K562 (cell line): ENCODE results near the gene ZNF778.

Source experiments
- FOS ChIP-seq: IDR thresholded peaks from 3 replicates; pipeline ENCODE4 v1.6.1; 2011; ENCODE audit not compliant: insufficient read length; ENCODE audit errors: extremely low read depth
- FOXA3 ChIP-seq, 2 experiments: fragments of 450-650 bp in 1 of 2; sonication (generic) in 1 of 2; formaldehyde crosslinking; IDR thresholded peaks in 1 of 2; conservative IDR thresholded peaks in 1 of 2; 2 replicates each; pipeline versions ENCODE4 v1.4.0 to v1.8.0; 2020 to 2022; ENCODE audit warnings: mild to moderate bottlenecking in 2 of 2, missing genetic modification reagents in 1 of 2
- MAZ ChIP-seq, 2 experiments: fragments of 450-650 bp in 1 of 2; sonication (generic) in 1 of 2; formaldehyde crosslinking; IDR thresholded peaks in 1 of 2; conservative IDR thresholded peaks in 1 of 2; 2 replicates each; pipeline versions ENCODE4 v1.4.0 to v1.5.0; 2020; ENCODE audit warnings: mild to moderate bottlenecking in 1 of 2, missing genetic modification reagents in 1 of 2
- SIN3A ChIP-seq, 2 experiments: fragments of 150-350 bp in 1 of 2; IDR thresholded peaks; 2 replicates each; pipeline ENCODE4 v1.6.1; 2011 to 2016; ENCODE audit warnings: borderline replicate concordance in 2 of 2, low read depth in 2 of 2, low read length in 2 of 2, mild to moderate bottlenecking in 2 of 2, moderate library complexity in 2 of 2; ENCODE audit not compliant: control insufficient read depth in 1 of 2
- ZNF274 ChIP-seq: IDR thresholded peaks from 2 replicates; pipeline ENCODE4 v1.6.1; 2011; ENCODE audit warnings: low read depth, mild to moderate bottlenecking, low read length, moderate library complexity, borderline replicate concordance
- ZNF75A ChIP-seq: fragments of 450-650 bp; formaldehyde crosslinking; IDR thresholded peaks from 2 replicates; pipeline ENCODE4 v1.4.0; 2020; ENCODE audit warnings: mild to moderate bottlenecking
- TF ChIP-seq, protein P1 (sequence below), 3 experiments: IDR thresholded peaks in 2 of 3; conservative IDR thresholded peaks in 1 of 3; 2 replicates each; pipeline ENCODE4 v1.5.1; 2011 to 2012; ENCODE audit warnings: low read length in 3 of 3, mild to moderate bottlenecking in 3 of 3, control low read depth in 2 of 3, improper control_type of control experiment in 1 of 3, inconsistent platforms in 1 of 3, low read depth in 1 of 3, mixed read lengths in 1 of 3, moderate library complexity in 1 of 3; ENCODE audit not compliant: insufficient read depth in 2 of 3
- TF ChIP-seq, protein P2 (sequence below): fragments of 250-450 bp; sonication (Bioruptor Pico); IDR thresholded peaks from 2 replicates; pipeline ENCODE4 v1.8.0; 2021; ENCODE audit warnings: moderate library complexity, mild to moderate bottlenecking, inconsistent platforms
- TF ChIP-seq, protein P3 (sequence below): fragments of 450-650 bp; IDR thresholded peaks from 2 replicates; pipeline ENCODE4 v1.6.1; 2017; ENCODE audit warnings: antibody characterized with exemption
- TF ChIP-seq, protein P4 (sequence below): sonication (generic); formaldehyde crosslinking; IDR thresholded peaks from 2 replicates; pipeline ENCODE4 v1.9.0; 2022; ENCODE audit warnings: mild to moderate bottlenecking, missing genetic modification reagents
- TF ChIP-seq, protein P5 (sequence below): fragments of 450-650 bp; IDR thresholded peaks from 2 replicates; pipeline ENCODE4 v1.6.1; 2018; ENCODE audit warnings: mild to moderate bottlenecking, low read depth; ENCODE audit not compliant: partially characterized antibody
- TF ChIP-seq, protein P6 (sequence below), 2 experiments: fragments of 450-650 bp; formaldehyde crosslinking in 1 of 2; IDR thresholded peaks; 2 replicates each; pipeline versions ENCODE4 v1.4.0 to v1.6.1; 2014 to 2020; ENCODE audit warnings: mild to moderate bottlenecking in 2 of 2, borderline replicate concordance in 1 of 2, low read depth in 1 of 2

DNA sequence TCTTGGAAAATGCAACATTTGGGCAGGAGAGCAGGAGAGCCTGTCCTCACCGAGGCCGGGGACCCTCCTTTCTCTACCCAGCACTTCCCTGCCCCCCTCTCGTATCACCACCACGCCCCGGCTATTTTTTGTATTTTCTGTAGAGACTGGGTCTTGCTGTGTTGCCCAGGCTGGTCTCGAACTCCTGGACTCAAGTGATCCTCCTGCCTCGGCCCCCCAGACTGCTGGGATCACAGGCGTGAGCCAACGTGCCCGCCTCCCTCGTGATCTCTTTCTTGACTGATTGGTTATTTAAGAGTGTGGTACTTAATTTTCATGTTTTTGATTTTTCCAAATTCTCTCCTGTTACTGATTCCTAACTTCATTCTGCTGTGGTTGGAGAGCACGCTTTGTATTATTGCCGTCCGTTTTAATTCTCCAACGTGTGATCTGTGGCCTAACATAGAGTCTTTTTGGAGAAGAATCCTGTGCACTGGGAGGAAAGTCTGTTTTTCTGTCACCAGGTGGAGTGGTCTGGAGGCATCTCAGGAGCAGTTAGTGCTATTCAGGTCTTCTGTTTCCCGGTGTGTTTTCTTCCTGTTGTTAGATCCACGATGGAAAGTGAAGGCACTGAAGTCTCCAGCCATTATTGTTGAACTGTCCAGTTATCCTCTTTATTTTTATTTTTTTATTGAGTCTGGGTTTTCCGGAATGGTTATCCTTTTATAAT is 40.4 kb downstream of the ZNF778 start:
- TF ChIP-seq ZNF75A, result no peak
- TF ChIP-seq, protein P1, sequence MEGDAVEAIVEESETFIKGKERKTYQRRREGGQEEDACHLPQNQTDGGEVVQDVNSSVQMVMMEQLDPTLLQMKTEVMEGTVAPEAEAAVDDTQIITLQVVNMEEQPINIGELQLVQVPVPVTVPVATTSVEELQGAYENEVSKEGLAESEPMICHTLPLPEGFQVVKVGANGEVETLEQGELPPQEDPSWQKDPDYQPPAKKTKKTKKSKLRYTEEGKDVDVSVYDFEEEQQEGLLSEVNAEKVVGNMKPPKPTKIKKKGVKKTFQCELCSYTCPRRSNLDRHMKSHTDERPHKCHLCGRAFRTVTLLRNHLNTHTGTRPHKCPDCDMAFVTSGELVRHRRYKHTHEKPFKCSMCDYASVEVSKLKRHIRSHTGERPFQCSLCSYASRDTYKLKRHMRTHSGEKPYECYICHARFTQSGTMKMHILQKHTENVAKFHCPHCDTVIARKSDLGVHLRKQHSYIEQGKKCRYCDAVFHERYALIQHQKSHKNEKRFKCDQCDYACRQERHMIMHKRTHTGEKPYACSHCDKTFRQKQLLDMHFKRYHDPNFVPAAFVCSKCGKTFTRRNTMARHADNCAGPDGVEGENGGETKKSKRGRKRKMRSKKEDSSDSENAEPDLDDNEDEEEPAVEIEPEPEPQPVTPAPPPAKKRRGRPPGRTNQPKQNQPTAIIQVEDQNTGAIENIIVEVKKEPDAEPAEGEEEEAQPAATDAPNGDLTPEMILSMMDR (IDR thresholded peaks at IDR 0.05 in 2 of 3, conservative IDR thresholded peaks at IDR 0.05 in 1 of 3; ENCODE audit: insufficient read depth in 2 of 3, low read depth in 1 of 3, low read length in 3 of 3), result no peak
- TF ChIP-seq, protein P2, sequence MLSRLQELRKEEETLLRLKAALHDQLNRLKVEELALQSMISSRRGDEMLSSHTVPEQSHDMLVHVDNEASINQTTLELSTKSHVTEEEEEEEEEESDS (CRISPR knock-in tag), result no peak
- TF ChIP-seq, protein P3, sequence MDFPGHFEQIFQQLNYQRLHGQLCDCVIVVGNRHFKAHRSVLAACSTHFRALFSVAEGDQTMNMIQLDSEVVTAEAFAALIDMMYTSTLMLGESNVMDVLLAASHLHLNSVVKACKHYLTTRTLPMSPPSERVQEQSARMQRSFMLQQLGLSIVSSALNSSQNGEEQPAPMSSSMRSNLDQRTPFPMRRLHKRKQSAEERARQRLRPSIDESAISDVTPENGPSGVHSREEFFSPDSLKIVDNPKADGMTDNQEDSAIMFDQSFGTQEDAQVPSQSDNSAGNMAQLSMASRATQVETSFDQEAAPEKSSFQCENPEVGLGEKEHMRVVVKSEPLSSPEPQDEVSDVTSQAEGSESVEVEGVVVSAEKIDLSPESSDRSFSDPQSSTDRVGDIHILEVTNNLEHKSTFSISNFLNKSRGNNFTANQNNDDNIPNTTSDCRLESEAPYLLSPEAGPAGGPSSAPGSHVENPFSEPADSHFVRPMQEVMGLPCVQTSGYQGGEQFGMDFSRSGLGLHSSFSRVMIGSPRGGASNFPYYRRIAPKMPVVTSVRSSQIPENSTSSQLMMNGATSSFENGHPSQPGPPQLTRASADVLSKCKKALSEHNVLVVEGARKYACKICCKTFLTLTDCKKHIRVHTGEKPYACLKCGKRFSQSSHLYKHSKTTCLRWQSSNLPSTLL, result no peak
- no peak for TF ChIP-seq SIN3A (IDR thresholded peaks at IDR 0.05; ENCODE audit: borderline replicate concordance in 2 of 2, control insufficient read depth in 1 of 2, low read depth in 2 of 2, low read length in 2 of 2)
- TF ChIP-seq, protein P4, sequence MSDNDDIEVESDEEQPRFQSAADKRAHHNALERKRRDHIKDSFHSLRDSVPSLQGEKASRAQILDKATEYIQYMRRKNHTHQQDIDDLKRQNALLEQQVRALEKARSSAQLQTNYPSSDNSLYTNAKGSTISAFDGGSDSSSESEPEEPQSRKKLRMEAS, result no peak
- TF ChIP-seq ZNF274, result no peak
- TF ChIP-seq FOXA3 (CRISPR knock-in tag; conservative IDR thresholded peaks at IDR 0.05 in 1 of 2, IDR thresholded peaks at IDR 0.05 in 1 of 2), result no peak
- no peak for TF ChIP-seq MAZ (CRISPR knock-in tag; conservative IDR thresholded peaks at IDR 0.05 in 1 of 2, IDR thresholded peaks at IDR 0.05 in 1 of 2)
- TF ChIP-seq FOS, result no peak
- TF ChIP-seq, protein P5, sequence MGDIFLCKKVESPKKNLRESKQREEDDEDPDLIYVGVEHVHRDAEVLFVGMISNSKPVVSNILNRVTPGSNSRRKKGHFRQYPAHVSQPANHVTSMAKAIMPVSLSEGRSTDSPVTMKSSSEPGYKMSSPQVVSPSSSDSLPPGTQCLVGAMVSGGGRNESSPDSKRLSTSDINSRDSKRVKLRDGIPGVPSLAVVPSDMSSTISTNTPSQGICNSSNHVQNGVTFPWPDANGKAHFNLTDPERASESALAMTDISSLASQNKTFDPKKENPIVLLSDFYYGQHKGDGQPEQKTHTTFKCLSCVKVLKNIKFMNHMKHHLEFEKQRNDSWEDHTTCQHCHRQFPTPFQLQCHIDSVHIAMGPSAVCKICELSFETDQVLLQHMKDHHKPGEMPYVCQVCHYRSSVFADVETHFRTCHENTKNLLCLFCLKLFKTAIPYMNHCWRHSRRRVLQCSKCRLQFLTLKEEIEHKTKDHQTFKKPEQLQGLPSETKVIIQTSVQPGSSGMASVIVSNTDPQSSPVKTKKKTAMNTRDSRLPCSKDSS, result no peak
- TF ChIP-seq, protein P6, sequence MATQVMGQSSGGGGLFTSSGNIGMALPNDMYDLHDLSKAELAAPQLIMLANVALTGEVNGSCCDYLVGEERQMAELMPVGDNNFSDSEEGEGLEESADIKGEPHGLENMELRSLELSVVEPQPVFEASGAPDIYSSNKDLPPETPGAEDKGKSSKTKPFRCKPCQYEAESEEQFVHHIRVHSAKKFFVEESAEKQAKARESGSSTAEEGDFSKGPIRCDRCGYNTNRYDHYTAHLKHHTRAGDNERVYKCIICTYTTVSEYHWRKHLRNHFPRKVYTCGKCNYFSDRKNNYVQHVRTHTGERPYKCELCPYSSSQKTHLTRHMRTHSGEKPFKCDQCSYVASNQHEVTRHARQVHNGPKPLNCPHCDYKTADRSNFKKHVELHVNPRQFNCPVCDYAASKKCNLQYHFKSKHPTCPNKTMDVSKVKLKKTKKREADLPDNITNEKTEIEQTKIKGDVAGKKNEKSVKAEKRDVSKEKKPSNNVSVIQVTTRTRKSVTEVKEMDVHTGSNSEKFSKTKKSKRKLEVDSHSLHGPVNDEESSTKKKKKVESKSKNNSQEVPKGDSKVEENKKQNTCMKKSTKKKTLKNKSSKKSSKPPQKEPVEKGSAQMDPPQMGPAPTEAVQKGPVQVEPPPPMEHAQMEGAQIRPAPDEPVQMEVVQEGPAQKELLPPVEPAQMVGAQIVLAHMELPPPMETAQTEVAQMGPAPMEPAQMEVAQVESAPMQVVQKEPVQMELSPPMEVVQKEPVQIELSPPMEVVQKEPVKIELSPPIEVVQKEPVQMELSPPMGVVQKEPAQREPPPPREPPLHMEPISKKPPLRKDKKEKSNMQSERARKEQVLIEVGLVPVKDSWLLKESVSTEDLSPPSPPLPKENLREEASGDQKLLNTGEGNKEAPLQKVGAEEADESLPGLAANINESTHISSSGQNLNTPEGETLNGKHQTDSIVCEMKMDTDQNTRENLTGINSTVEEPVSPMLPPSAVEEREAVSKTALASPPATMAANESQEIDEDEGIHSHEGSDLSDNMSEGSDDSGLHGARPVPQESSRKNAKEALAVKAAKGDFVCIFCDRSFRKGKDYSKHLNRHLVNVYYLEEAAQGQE (IDR thresholded peaks at IDR 0.05; ENCODE audit: borderline replicate concordance), result no peak
- TF ChIP-seq, protein P6 (CRISPR knock-in tag; IDR thresholded peaks at IDR 0.05; ENCODE audit: low read depth), result no peak
